HuH-7.5 (cell line): ENCODE data around the gene RABGAP1.

ENCODE experiments used
- DNase-seq: peaks from one replicate; pipeline ENCODE4 v3.0.0; 2011; ENCODE audit warnings: low spot score

The RABGAP1 gene

DNA sequence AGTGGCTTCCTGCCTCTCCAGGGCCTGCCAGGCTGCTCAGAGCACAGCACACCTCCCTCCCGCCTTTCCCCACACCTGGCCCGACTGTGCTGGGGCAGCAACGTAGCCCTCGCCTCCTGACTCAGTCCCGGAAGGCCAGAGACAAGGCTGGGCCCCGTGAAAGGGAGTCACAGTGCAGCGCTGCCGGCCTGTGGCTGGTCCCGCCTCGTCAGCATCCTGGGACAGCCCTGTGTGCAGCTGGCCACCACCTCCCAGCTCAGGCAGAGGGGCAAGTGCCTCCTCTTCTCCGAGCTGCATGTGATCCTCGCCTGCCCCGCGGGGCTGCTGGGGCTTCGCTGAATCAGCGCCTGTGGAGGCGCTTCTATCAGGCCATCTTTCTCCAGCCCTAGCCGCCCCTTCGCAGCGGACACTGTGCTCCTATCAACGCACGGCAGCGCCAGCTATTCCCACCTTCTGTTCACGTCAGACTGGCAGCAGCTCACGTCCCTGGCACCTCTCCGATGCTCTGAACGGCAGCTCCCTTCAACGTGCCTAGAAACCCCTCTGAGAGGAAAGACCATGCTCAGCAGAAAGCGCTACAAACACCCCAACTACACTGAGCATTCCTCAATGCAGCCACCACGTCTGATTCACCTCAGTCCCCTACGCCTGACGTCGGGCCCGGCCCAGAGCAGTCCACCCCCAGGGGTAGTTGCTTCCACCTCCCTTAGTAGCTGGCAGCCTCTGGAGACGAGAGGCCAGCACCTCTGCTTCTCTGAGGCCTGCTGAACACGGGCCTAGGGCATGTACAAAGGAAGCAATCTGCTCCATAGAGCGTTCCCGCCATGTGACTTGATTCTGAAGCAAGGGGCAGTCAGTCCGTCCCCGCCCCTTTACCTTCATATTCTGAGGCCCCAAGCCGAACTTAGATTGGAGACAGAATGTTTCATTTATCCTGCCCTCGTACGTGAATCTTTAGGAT is 171.5 kb downstream of the RABGAP1 start:
- DNase-seq = no peak

GRCh38 chr9:123113185-123113584 is 172.4 kb downstream of the RABGAP1 start:
- DNase-seq = no peak

GRCh38 chr9:123115146-123115913 is 174.5 kb downstream of the RABGAP1 start:
- DNase-seq = no peak

GRCh38 chr9:123116036-123116435 is 175.2 kb downstream of the RABGAP1 start:
- DNase-seq = no peak

DNA sequence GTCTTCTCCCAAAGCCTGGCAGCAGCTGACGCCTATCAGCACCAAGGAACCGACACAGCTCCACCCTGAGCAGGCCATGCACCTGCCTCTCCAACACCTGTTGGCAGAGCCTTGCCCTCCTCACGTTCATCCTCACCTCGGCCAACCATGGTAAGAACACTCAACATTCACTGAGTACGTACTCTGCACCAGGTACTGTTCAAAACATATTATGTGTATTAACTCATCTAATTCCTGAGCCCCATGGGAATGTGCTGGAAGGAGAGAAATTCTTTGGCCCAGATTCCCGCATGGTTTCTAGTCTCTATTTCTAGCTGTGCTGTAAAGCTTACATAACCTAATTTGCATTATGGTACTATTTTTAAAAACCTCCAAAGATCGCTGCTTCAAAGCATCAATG is 178.7 kb downstream of the RABGAP1 start:
- DNase-seq = no peak

DNA sequence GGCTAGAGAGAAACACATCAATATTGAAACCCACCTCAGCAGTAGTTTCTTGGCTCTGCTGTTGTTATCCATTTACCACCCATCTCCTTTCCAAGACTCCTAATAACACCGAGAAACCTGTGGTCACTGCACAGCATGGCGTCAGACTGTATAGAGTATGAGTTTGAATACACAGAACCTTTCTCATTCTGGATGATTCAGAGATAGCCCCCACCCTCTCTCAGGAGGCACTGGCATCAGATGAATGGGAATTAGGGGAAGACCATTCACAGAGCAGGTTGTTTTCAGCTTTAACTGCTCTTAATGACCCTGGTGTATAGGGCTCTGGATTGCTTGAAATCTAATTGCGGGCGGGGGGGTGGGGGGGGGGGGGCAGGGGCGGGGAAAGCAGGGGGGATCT is 179.3 kb downstream of the RABGAP1 start:
- no peak for DNase-seq

- no peak for DNase-seq
These were observed 180.1 kb downstream of the RABGAP1 start for GRCh38 chr9:123120953-123121352.

- no peak for DNase-seq
These were observed 180.6 kb downstream of the RABGAP1 start for GRCh38 chr9:123121457-123121856.

GRCh38 chr9:123127512-123128075 is 186.8 kb downstream of the RABGAP1 start:
- no peak for DNase-seq

- DNase-seq = no peak
These were observed 187.8 kb downstream of the RABGAP1 start for GRCh38 chr9:123128591-123128990.

- DNase-seq = no peak
These were observed 188.6 kb downstream of the RABGAP1 start for GRCh38 chr9:123129423-123129822.

- no peak for DNase-seq
These were observed 190.4 kb downstream of the RABGAP1 start for GRCh38 chr9:123131258-123131657.

DNA sequence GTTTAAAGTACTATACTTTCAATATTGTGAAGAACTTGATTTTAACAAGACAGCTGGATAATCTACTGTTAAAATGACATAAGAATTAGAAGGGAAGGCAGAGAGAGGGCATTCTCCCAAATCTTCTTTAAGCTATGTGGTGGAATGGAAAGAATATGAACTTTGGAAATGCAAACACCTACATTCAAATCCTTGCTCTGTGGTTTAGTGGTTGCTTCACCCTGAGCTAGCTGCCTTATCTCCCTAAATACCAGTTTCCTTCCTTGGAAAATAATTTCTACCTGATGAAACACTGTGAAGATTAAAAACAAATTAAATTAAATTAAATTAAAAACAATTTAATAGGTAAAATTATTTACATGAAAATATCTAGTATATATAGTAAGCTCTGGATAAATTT is 191.2 kb downstream of the RABGAP1 start:
- DNase-seq = no peak

DNA sequence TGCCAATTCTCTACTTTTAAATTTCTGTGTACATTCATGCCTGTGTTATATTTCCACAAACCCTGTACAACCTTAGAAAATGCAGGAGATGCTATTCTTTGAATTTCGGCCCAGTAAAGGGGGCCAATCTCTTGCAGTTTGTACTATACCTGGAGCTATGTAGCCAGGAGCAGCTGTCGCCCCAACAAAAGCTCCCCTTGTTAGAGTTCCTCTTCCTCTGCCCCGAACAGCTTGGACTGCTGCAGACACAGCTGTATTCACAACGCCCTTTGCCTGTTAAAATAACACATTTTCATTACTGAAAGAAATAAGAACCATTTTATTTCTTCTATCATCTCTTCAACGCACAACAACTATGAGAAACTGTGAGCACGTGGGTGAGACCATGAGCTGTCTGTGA is 191.9 kb downstream of the RABGAP1 start:
- DNase-seq = no peak

DNA sequence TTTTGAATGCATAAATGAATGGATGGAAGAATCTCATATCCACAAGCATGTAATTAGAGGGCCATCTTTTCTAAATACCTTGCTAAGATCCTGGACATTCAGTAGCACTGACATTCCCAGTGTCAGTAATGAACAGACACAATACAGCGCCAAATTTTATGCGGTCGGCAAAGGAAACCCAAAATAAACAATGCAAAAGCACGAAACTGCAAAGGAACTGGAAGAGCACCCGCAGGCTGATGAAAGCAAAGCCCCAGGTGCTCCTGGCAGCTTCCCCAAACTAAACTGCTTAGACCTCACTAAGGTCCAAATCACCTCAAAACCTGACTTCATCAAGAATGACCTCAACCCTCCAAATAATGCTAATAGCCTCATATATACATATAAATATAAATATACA is 194.6 kb downstream of the RABGAP1 start:
- no peak for DNase-seq

DNA sequence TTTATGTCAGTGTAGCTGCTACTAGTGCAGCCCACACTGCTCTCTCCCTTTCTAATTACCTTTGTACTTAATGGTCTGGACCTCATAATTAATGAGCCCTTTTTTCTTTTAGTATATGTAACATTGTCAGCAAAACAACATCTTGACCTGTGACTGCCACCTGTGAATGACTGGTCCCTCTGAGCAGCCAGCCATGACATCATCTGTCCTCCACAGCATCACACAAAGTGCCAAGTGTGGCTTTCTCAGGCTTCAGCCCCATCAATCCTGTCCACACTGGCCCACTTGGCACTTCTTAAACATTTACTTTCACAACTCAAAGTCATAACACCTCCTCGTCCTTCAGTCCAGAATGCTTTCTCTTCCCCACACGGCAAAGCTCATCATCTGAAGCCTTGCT is 197.3 kb downstream of the RABGAP1 start:
- no peak for DNase-seq

GRCh38 chr9:123149067-123149466 is 208.2 kb downstream of the RABGAP1 start:
- no peak for DNase-seq

- DNase-seq = no peak
These were observed 210.1 kb downstream of the RABGAP1 start for GRCh38 chr9:123150708-123151503.
